Testis (tissue), 3 donors: ENCODE data around the gene GLIS1. TPM values are rescaled to one million over a fixed set of nuclear protein-coding genes. Genes with fewer than 3 reads are reported as not detected.

Source experiments
- DNase-seq: peaks from one replicate; pipeline ENCODE4 v3.0.0-alpha.2; 2019
- H3K27ac ChIP-seq, 2 donors: fragments of 200-600 bp; sonication (generic); one replicate each; pipeline ENCODE4 v1.5.1; 2019
- H3K27me3 ChIP-seq: fragments of 200-600 bp; sonication (generic); one replicate; pipeline ENCODE4 v1.5.1; 2019
- H3K36me3 ChIP-seq: fragments of 200-600 bp; sonication (generic); one replicate; pipeline ENCODE4 v1.5.1; 2017; ENCODE audit warnings: low read depth; ENCODE audit errors: missing control alignments
- H3K4me1 ChIP-seq: fragments of 200-600 bp; sonication (generic); one replicate; pipeline ENCODE4 v1.5.1; 2019
- H3K4me3 ChIP-seq, 2 donors: fragments of 200-600 bp; sonication (generic); one replicate each; pipeline ENCODE4 v1.5.1; 2017 to 2019
- H3K9me3 ChIP-seq: fragments of 200-600 bp; sonication (generic); one replicate; pipeline ENCODE4 v1.5.1; 2017
- POLR2A ChIP-seq: fragments of 450-650 bp; IDR thresholded peaks from one replicate; pipeline ENCODE4 v1.6.1; 2017; ENCODE audit warnings: antibody characterized with exemption, mild to moderate bottlenecking, moderate library complexity
- WGBS, 2 donors: methylation state at CpG; one replicate each; pipeline ENCODE4 v1.1.5; 2018; 5-methylcytosine and 5-hydroxymethylcytosine counted together
- intact Hi-C: fragments of 100-400 bp; cut with DNase I; formaldehyde crosslinking; loops from one replicate; pipeline ENCODE4 v1.15.1; 2023; ENCODE audit warnings: low total_unique reads
- polyA plus RNA-seq: library from polyadenylated mRNA; stranded (reverse); fragments of 350-450 nt; fragmentation: Illumina TruSeq; extraction: RNeasy Lipid Tissue Mini Kit (QIAGEN cat#74804); gene quantifications from one replicate; pipeline ENCODE4 v1.2.3, GENCODE V29; 2014; ENCODE audit warnings: low read depth, low replicate concordance; ENCODE audit not compliant: insufficient read depth
- total RNA-seq, 2 donors: library from RNA; depleted of rRNA; stranded (reverse); fragments of >200 nt; gene quantifications; one replicate each; pipeline ENCODE4 v1.2.3, GENCODE V29; 2016
- TF ChIP-seq, protein P1 (sequence below), 3 experiments: fragments of 450-650 bp in 2 of 3; fragments of 200-600 bp in 1 of 3; sonication (generic) in 1 of 3; IDR thresholded peaks; one replicate each; pipeline ENCODE4 v1.5.1; 2016 to 2019; ENCODE audit warnings: antibody characterized with exemption in 3 of 3, mild to moderate bottlenecking in 2 of 3, moderate library complexity in 1 of 3

Gene GLIS1
- total and polyA plus RNA-seq, 3 donors from 2014 or later, result 2.9 to 6.1 (median 3.8) TPM

DNA sequence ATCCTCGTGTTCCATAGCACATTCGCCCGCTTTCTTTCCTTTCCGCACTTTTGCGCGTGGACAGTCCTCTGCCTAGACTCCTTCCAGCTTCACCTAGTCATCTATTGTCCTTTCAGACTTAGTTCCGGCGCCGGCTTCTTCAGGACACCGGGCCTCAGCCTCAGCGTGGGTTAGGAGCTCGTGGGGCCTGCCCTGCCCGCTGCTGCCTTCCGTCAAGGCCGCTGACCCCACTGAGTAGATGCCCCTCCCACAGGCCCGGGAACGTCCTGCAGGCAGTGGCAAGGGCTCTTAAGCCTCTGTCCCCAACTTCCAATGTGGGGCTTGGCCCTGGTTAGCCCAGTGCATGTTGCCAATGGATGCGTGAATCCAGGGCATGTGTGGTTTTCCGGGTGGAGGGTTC lies 268.4 kb downstream of the GLIS1 start:
- Histone ChIP-seq H3K36me3 (no peaks in the 10 kb centered on the region), H3K4me3 (peak overlapping the region in 1 of 2 donors; percentile 41), H3K4me1 (peaks cover 4% of the 10 kb centered on the region), H3K27ac (no peak overlapping the region), H3K27me3 (no peaks in the 10 kb centered on the region), H3K9me3 (no peaks in the 10 kb centered on the region)
- no peak for DNase-seq
- 38 to 58% methylated on average over 19 of the region's 19 CpGs for WGBS, 2 donors
- no peak for TF ChIP-seq POLR2A
- TF ChIP-seq, protein P1, sequence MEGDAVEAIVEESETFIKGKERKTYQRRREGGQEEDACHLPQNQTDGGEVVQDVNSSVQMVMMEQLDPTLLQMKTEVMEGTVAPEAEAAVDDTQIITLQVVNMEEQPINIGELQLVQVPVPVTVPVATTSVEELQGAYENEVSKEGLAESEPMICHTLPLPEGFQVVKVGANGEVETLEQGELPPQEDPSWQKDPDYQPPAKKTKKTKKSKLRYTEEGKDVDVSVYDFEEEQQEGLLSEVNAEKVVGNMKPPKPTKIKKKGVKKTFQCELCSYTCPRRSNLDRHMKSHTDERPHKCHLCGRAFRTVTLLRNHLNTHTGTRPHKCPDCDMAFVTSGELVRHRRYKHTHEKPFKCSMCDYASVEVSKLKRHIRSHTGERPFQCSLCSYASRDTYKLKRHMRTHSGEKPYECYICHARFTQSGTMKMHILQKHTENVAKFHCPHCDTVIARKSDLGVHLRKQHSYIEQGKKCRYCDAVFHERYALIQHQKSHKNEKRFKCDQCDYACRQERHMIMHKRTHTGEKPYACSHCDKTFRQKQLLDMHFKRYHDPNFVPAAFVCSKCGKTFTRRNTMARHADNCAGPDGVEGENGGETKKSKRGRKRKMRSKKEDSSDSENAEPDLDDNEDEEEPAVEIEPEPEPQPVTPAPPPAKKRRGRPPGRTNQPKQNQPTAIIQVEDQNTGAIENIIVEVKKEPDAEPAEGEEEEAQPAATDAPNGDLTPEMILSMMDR (IDR thresholded peaks at IDR 0.05), result no peak
- intact Hi-C loops, result no loop called here

GRCh38 chr1:53470155-53470554 lies 268.8 kb downstream of the GLIS1 start:
- H3K9me3 ChIP-seq, result no peaks in the 10 kb centered on the region
- H3K36me3 ChIP-seq, result no peaks in the 10 kb centered on the region
- H3K27ac ChIP-seq, result no peak overlapping the region
- peaks cover 4% of the 10 kb centered on the region for H3K4me1 ChIP-seq
- no peak for TF ChIP-seq POLR2A
- TF ChIP-seq, protein P1 (IDR thresholded peaks at IDR 0.05), result peak; percentile 62 to 79 (median 71)
- DNase-seq, result peak; percentile 90
- intact Hi-C loops, result no loop called here
- WGBS, 2 donors, result 7 to 11% methylated on average over 10 to 22 of the region's 28 CpGs
- no peaks in the 10 kb centered on the region for H3K27me3 ChIP-seq
- peak overlapping the region in 1 of 2 donors; percentile 41 for H3K4me3 ChIP-seq

DNA sequence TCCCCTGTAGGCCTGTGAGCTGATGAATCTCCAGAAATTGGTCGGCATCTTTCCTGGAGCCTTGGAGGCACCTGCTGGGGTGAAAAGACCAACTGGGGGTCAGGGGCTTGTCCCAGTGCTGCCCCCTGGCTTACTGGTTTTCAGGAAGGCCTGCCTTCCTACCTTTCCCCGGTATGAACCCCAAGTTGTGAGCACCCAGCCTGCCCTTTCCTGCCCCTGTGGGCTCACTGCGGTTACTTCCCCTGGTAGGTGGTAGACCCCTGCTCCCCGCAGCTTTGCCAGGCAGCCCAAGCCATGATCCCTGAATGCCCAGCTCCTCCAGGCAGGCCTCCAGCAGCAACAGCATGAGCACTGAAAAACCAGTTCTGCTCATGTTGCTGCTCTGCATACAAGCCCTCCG lies 269.6 kb downstream of the GLIS1 start:
- DNase-seq, result no peak
- Histone ChIP-seq H3K9me3 (no peaks in the 10 kb centered on the region), H3K4me3 (no peak overlapping the region), H3K4me1 (peaks cover 4% of the 10 kb centered on the region), H3K36me3 (no peaks in the 10 kb centered on the region), H3K27ac (no peak overlapping the region), H3K27me3 (no peaks in the 10 kb centered on the region)
- intact Hi-C loops, result no loop called here
- 80 to 99% methylated on average over 1 to 5 of the region's 5 CpGs for WGBS, 2 donors
- no peak for TF ChIP-seq POLR2A
- TF ChIP-seq, protein P1 (IDR thresholded peaks at IDR 0.05), result no peak

GRCh38 chr1:53468374-53468773 lies 270.6 kb downstream of the GLIS1 start:
- TF ChIP-seq POLR2A, result no peak
- TF ChIP-seq, protein P1 (IDR thresholded peaks at IDR 0.05), result no peak
- DNase-seq, result no peak
- no peaks in the 10 kb centered on the region for H3K36me3 ChIP-seq

DNA sequence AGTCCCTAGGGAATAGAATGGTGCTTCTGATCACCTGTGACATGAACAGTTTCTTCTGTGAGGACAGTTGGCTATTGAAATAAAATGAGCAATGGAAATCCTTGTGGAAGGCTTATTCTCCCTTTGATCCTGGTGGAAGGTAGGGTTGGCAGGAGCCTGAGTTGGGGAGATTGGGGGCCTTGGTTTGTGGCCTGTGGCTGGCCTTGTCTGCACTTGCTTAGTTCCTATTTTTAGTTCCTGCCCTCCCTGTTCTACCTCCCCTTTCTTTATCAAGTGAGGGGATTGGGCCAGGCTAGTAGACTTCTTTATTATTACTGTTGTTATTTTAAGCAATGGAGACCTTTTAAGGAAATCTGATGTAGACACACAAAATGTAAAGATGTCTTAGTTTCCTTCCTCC lies 271.6 kb downstream of the GLIS1 start:
- Histone ChIP-seq H3K27me3 (no peaks in the 10 kb centered on the region), H3K4me3 (no peak overlapping the region), H3K36me3 (no peaks in the 10 kb centered on the region), H3K9me3 (no peaks in the 10 kb centered on the region), H3K27ac (no peak overlapping the region), H3K4me1 (peaks cover 4% of the 10 kb centered on the region)
- DNase-seq, result no peak
- intact Hi-C loops, result no loop called here
- TF ChIP-seq, protein P1 (IDR thresholded peaks at IDR 0.05), result no peak
- no peak for TF ChIP-seq POLR2A

More at GRCh38 chr1:53468374-53468773, 270.6 kb downstream of the GLIS1 start:
- H3K27me3 ChIP-seq, result no peaks in the 10 kb centered on the region
- no peak overlapping the region for H3K4me3 ChIP-seq
- no peaks in the 10 kb centered on the region for H3K9me3 ChIP-seq
- H3K27ac ChIP-seq, result no peak overlapping the region
- 96% methylated on average over 2 of the region's 2 CpGs; no CpG with 5 or more reads in 1 of the 2 donors for WGBS, 2 donors
- intact Hi-C loops, result no loop called here
- peaks cover 4% of the 10 kb centered on the region for H3K4me1 ChIP-seq
